Left lung (tissue), 14 donors: ENCODE data around the gene OR11H1. TPM values are rescaled to one million over a fixed set of nuclear protein-coding genes. Genes with fewer than 3 reads are reported as not detected.
"Not testable (repeated sequence)": the region's sequence is repeated elsewhere in the genome, so short reads cannot be mapped to it uniquely, and the experiment has no call there.

Experiments
- ATAC-seq: fragments of 200-7000 bp; cut with Tn5 transposase; one replicate; pipeline ENCODE4 v1.9.1; 2020; ENCODE audit warnings: moderate library complexity
- DNase-seq, 4 donors: peaks; one replicate each; pipeline ENCODE4 v3.0.0-alpha.2; 2013 to 2020
- H3K27ac ChIP-seq, 2 donors: fragments of 200-600 bp; sonication (generic) in 1 of 2; one replicate each; pipeline versions ENCODE4 v1.5.0 to v1.8.0; 2020 to 2021
- H3K27me3 ChIP-seq, 2 donors: fragments of 200-600 bp; sonication (generic) in 1 of 2; one replicate each; pipeline versions ENCODE4 v1.5.0 to v1.8.0; 2020 to 2021
- H3K36me3 ChIP-seq, 2 donors: fragments of 200-600 bp; sonication (generic) in 1 of 2; one replicate each; pipeline versions ENCODE4 v1.5.0 to v1.8.0; 2020 to 2021
- H3K4me1 ChIP-seq, 2 donors: fragments of 200-600 bp; one replicate each; pipeline ENCODE4 v1.8.0; 2021
- H3K4me3 ChIP-seq, 2 donors: fragments of 200-600 bp; sonication (generic) in 1 of 2; one replicate each; pipeline versions ENCODE4 v1.5.0 to v1.8.0; 2020 to 2021; ENCODE audit warnings: mild to moderate bottlenecking in 1 of 2
- H3K9me3 ChIP-seq, 2 donors: fragments of 200-600 bp; sonication (generic) in 1 of 2; one replicate each; pipeline versions ENCODE4 v1.5.0 to v1.8.0; 2020 to 2021
- intact Hi-C, 2 donors: fragments of 100-400 bp; cut with DNase I; formaldehyde crosslinking; loops; one replicate each; pipeline versions ENCODE4 v1.11.2 to v1.14.2; 2022
- long read RNA-seq, 12 donors: library from polyadenylated mRNA in 2 of 12; unstranded in 2 of 12; transcript quantifications; one replicate each; pipeline ENCODE4 v2.0.0 and lab custom pipeline, GENCODE V29; 2019 to 2026
- polyA plus RNA-seq, 6 donors: library from polyadenylated mRNA; unstranded; fragments of 120-200 nt; gene quantifications; one replicate each; pipeline ENCODE4 v1.2.1, GENCODE V29; 2013; ENCODE audit not compliant: insufficient read length in 6 of 6
- total RNA-seq, 2 donors: library from RNA; stranded (reverse); fragmentation: NEBNext Ultra II Directional; extraction: Animal tissue kit (Norgen Biotek cat#: 25700); gene quantifications; one replicate each; pipeline ENCODE4 v1.2.1, GENCODE V29; 2021
- donor health status: DM: no; HTN: yes; CAD: no.
- donor health status: DM: no; HTN: no; CAD: no.

OR11H1 gene, protein sequence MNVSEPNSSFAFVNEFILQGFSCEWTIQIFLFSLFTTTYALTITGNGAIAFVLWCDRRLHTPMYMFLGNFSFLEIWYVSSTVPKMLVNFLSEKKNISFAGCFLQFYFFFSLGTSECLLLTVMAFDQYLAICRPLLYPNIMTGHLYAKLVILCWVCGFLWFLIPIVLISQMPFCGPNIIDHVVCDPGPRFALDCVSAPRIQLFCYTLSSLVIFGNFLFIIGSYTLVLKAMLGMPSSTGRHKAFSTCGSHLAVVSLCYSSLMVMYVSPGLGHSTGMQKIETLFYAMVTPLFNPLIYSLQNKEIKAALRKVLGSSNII
- not detected for total RNA-seq
- polyA plus RNA-seq, result not detected
- long read RNA-seq, donor 1, result 0 reads
- long read RNA-seq, donor 2, result 0 reads
- long read RNA-seq, donor 3, result 0 reads
- long read RNA-seq, donor 4, result 0 reads
- long read RNA-seq, donor 5, result 0 reads
- long read RNA-seq, donor 6, result 0 reads
- long read RNA-seq, donor 7, result 0 reads
- long read RNA-seq, donor 8, result 0 reads
- long read RNA-seq, donor 9, result 0 reads
- long read RNA-seq, donor 10, result 0 reads
- long read RNA-seq, donor 11, result 0 reads
- long read RNA-seq, donor 12, result 0 reads

DNA sequence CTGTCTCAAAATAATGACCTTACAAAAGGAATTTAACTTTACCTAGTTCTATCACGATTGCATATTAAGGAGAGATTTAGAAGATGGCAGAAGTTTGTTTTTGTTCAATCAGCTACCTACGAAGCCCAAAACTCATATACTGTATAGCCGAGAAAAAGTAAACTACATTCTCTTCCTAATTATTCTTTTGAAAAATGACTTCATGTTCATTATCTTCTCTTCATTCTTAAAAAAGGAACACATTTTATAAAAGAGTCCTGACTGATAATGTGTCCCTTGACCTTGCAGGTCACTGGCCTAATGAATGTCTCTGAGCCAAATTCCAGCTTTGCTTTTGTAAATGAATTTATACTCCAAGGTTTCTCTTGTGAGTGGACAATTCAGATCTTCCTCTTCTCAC is at the start of gene OR11H1:
OR11H1 (plus strand) TSS at position 301 of the 400 bp plus-strand sequence; CDS start at position 301, 0 bp downstream.
- H3K27me3 ChIP-seq, intact Hi-C loops, H3K9me3 ChIP-seq, DNase-seq, H3K36me3 ChIP-seq, ATAC-seq, H3K4me3 ChIP-seq, H3K4me1 ChIP-seq, H3K27ac ChIP-seq: not testable (repeated sequence)

DNA sequence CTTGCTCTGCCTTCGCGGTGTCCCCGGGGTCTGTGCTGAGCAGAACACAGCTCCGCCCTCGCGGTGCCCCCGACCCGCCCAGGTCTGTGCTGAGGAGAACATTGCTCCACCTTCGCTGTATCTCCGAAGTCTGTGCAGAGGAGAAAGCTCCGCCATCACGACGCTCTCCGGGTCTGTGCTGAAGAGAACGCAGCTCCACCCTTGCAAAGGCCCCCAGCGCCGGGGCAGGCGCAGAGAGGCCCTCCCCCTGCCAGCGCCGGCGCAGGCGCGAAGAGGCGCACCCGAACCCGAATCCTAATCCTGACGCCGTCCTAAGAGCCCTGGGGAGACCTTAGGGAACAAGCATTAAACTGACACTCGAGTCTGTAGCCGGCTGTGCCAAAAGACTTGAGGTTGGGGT is 18.0 kb upstream of the OR11H1 start:
- peak in 1 of 4 donors; percentile 17 for DNase-seq
- intact Hi-C loops, H3K9me3 ChIP-seq, H3K27me3 ChIP-seq, ATAC-seq, H3K4me1 ChIP-seq, H3K4me3 ChIP-seq, H3K27ac ChIP-seq, H3K36me3 ChIP-seq: not testable (repeated sequence)

DNA sequence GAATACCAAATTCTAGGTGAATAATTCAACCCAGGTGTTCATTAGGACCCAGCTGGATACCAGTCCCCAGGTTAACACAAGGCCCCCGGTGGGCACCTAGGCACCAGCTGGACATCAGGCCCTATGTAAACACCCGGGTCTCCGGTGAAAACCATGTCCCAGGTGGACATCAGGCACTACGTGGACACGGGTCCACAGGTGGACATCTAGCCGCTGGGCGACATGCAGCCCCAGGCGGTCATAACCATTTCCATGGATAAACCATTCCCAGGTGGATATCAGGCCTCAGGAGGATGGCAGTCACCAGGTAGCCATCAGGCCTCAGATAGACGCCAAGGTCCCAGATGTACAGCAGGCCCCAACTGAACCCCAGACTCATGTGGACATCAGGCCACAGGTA is 12.1 kb upstream of the OR11H1 start:
- H3K4me3 ChIP-seq, H3K27ac ChIP-seq, H3K36me3 ChIP-seq, intact Hi-C loops, H3K9me3 ChIP-seq, H3K4me1 ChIP-seq, ATAC-seq, H3K27me3 ChIP-seq: not testable (repeated sequence)
- DNase-seq, result peak in 1 of 4 donors; percentile 27

DNA sequence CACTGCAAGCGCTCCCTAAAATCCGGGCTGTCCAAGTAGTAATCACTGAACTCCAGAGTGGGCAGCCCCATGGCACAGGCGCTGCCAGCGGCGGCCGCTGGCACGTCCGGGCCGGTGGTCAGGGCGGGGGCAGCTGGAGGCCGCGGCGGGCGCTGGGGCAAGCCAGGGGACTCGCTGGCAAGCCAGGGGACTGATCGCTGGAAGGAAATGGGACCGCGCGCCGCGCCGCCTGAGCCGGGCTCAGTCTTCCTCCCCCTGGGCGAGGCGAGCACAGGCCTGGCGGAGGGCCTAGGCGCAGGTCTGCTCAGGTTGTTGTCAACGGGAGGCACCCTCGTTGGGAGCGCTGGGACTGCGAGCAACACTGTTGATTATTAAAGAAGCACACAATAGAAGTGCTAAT is 25.8 kb downstream of the OR11H1 start:
- DNase-seq, result peak in 1 of 4 donors; percentile 81
- intact Hi-C loops, H3K4me3 ChIP-seq, H3K36me3 ChIP-seq, H3K4me1 ChIP-seq, H3K9me3 ChIP-seq, H3K27ac ChIP-seq, H3K27me3 ChIP-seq, ATAC-seq: not testable (repeated sequence)

DNA sequence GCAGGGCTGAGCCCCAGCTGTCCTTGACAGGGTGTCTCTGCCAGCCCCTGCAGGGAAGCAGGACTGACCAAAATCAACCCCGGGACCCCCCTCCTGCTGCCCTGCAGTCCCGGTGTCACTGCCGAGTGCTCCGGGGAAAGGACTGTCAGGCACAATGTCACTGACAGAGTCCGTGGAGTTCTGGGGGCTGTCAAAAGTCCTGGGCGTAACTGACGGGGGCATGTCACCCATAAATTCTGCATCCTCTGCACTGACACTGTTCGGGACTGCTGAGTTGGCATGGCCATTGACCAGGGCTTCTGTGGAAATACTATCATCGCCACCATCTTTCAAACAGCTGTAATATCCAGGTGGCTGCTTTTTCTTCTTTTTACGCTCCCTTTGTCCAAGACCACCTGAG is 35.5 kb downstream of the OR11H1 start:
- DNase-seq, H3K4me3 ChIP-seq, H3K9me3 ChIP-seq, ATAC-seq, H3K36me3 ChIP-seq, H3K27me3 ChIP-seq, H3K4me1 ChIP-seq, H3K27ac ChIP-seq, intact Hi-C loops: not testable (repeated sequence)

DNA sequence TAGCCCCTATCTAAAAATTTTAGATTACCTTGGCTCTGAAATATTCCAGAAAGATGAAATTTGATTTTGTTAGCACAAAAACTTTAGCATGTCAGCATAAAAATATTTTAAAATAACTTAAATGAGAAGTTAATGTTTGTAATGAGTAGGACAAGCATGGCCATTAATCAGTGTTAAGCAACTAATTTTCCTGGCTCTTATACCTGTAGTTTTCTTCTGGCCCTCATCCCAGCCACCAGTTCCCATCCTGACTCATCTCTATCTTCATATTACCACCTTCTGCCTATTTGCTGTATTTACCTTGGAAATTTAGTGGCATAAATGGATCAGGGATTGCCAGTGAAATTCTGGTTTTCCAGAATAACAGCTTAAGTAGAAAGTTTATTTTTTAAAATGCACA is 37.1 kb downstream of the OR11H1 start:
- H3K27me3 ChIP-seq, ATAC-seq, H3K4me1 ChIP-seq, H3K9me3 ChIP-seq, DNase-seq, H3K4me3 ChIP-seq, H3K36me3 ChIP-seq, intact Hi-C loops, H3K27ac ChIP-seq: not testable (repeated sequence)

Other genes with a start within 250 kb of the OR11H1 start
- gene POTEH, start 161.8 kb downstream of the OR11H1 start, total RNA-seq, result not detected
- gene POTEH, start 161.8 kb downstream of the OR11H1 start, polyA plus RNA-seq, result not detected